Activated gamma-delta T cell (primary cell): ENCODE data around the gene SORL1.
"Not testable (repeated sequence)": the region's sequence is repeated elsewhere in the genome, so short reads cannot be mapped to it uniquely, and the experiment has no call there.

Experiments
- DNase-seq: peaks from one replicate; lab custom pipeline; 2025; lab: John Stamatoyannopoulos, UW

SORL1 gene

GRCh38 chr11:121564948-121565684, 113.0 kb downstream of the SORL1 start:
- DNase-seq, result no peak

DNA sequence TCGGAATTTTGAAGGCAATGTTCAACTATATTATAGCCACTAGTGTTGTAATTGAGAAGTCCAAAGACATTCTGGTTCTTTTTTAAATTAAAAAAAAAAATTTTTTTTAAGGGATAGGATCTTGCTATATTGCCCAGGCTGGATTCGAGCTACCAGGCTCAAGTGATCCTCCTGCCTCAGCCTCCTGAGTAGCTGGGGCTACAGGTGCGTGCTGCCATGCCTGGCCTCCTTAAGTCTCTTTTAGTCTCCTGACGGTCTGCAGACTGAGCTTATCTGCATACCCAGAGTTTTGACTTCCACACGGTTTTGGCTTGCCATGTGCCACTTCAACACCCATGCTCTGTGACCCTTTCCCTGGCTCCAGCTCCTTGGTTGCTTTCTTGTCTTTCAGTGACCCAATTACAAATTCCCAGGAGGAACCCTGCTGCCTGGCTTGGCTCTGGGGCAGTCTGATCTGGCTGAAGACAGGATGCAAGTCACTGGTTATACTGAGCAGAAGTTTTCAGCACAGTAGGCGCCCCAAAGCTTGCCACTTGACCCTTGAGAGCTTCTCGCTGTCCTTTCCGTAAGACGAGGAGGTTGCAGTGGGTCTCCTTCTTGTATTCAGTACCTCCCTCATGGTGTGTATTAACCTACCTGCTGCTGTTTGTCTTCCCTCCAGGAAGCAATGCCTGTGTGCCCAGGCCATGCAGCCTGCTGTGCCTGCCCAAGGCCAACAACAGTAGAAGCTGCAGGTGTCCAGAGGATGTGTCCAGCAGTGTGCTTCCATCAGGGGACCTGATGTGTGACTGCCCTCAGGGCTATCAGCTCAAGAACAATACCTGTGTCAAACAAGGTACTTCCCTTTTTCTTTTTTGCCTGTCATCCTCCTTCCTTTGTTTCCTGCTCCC, 114.4 kb downstream of the SORL1 start:
- no peak for DNase-seq

GRCh38 chr11:121567995-121568394, 115.9 kb downstream of the SORL1 start:
- no peak for DNase-seq

- DNase-seq, result not testable (repeated sequence)
Measured at GRCh38 chr11:121569332-121570299, 117.5 kb downstream of the SORL1 start.

DNA sequence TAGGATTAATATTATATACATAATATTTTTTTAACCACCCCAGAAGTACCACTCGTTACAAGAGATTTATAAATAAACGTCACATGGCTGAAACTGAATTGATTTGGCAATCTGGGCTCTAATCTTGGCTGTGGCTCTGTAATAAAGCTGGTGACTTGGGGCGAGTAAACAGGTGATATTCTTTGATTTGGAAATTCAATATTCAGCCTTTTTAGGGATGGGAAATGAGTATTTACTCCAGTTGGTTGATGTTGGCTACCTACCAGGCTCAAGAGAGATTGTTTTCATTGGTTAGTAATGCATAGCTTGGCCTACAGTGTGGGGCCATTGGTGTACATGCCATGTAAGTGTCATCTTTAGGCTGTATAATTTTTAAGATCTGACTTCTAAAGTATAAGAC, 118.3 kb downstream of the SORL1 start:
- no peak for DNase-seq

- no peak for DNase-seq
Measured at GRCh38 chr11:121571506-121571905, 119.4 kb downstream of the SORL1 start.

DNA sequence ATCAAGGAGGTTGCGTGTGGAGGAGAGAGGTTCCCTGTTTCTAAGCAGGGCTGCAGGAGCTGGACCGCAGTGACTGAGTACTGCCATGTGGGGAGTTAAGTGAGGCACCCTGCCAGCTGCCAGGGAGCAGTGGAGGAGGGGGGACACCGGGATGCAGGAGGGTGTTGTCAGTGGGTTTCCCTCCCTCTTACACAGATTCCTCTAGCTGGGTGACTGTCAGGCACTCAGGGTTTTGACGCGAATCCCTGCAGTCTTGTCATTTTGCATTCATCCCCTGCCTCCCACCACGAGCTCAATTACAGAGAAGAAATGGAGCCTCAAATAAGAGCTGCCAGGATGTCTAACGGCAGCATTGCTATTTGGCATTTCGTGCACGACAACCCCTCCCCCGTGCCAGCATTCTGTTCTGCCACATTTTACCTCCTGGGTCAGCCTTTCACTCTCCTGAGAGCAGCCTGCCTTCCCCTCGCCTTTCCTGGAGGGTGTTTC, 120.5 kb downstream of the SORL1 start:
- DNase-seq, result no peak

DNA sequence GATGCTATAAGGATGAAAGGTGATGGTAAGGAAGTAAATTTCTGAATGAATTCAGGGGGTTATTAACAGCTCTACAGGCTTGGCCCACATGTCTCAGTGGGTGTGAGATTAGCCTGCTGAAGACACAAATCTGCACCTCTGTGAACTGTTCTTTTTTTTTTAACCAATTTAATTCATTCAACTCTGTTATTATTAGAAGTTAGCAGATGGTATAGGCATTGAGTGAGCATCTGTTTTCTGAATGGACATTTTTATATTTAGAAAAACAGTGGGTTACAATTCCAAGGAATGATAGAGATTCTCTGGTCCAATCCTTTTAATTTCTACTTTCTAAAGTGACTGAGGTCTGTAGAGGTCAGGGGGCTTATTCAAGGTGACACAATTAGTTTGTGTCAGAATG, 122.7 kb downstream of the SORL1 start:
- no peak for DNase-seq

GRCh38 chr11:121575250-121575962, 123.3 kb downstream of the SORL1 start:
- no peak for DNase-seq

DNA sequence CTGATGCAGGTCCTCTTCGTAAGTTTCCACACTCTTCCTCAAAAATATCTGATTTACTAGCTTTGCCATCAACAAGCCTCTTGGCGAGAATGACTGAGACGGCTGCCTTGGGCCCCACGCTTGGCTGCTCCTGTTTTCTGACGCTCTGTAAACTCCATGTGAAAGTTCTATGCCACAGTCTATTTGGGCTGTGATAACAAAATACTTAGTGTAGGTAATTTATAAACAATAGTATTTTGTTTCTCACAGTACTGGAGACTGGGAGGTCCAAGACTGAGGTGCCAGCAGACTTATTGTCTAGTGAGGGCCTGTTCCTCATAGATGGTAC, 123.8 kb downstream of the SORL1 start:
- no peak for DNase-seq

GRCh38 chr11:121576531-121576930, 124.4 kb downstream of the SORL1 start:
- DNase-seq, result no peak

GRCh38 chr11:121577106-121577848, 125.2 kb downstream of the SORL1 start:
- DNase-seq, result no peak

DNA sequence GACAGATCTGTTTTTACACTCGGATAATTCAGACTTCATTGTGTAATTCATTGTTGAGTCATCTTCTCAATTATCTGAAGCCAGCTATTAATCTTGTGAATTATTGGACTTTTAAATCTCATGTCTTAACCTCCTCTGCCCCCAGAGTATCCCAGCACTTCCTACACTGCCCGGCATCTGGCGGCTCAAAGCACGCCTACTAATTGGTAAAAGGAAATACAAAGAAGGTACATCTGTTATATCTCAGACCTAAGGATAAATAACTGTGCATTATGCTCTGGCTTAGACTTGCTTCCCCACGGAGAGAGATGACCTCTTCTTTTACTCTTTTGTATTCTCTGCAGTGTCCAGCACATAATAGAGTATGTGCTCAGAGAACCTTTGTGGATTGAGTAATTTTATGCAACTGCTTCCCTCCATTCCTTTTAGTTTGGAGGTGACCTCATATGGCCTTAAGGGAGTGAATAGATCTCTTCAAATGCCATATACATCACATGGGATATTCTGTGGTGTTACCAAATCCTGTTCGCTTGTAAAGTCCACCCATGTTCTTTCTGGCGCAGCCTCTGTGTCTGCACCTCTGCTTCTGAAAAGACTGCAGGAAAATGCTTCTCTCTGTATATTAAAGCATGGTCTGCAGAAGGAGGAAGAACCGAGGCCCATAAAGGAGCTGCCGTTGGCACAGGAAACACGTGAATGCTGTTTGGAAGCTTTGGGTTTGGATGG, 126.3 kb downstream of the SORL1 start:
- no peak for DNase-seq

DNA sequence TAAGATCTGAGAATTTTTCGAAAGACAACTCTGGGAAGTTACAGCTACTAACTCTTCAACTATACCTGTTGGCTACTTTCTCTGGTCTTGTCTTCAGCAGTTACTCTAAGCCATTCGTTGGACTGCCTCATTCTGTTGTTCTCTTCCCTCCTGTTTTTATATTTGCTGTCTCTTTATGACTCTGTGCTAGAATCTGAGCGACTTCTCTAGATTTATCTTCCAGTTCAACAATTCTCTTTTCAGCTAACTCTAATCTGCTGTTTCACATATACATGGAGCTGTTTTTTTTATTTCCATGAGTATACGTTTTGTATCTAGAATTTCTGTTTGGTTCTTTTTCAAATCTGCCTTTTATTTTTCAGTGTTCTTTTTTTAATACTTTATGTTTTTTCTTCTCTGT, 128.0 kb downstream of the SORL1 start:
- no peak for DNase-seq

DNA sequence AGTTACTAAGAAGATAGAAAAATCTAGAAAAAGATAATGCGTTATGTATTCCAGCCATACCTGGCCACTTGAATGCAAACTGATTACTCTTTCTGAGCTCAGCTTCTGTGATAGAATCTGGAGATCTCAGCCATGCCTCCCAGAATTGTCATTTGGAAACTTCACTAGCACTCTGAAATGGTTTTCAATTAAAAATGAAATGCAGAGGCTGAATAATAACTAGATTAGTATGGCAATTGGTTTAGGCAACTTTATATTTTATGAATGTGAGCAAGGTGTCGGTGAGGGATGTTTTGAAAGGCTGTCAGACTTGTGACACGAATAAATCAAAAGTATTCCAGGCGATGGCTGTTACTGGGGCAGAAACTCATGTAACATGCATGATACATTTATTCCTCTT, 129.5 kb downstream of the SORL1 start:
- DNase-seq, result no peak

- no peak for DNase-seq
Measured at GRCh38 chr11:121582296-121582695, 130.2 kb downstream of the SORL1 start.

GRCh38 chr11:121583825-121584224, 131.7 kb downstream of the SORL1 start:
- DNase-seq, result no peak

- DNase-seq, result no peak
Measured at GRCh38 chr11:121586750-121587149, 134.6 kb downstream of the SORL1 start.

DNA sequence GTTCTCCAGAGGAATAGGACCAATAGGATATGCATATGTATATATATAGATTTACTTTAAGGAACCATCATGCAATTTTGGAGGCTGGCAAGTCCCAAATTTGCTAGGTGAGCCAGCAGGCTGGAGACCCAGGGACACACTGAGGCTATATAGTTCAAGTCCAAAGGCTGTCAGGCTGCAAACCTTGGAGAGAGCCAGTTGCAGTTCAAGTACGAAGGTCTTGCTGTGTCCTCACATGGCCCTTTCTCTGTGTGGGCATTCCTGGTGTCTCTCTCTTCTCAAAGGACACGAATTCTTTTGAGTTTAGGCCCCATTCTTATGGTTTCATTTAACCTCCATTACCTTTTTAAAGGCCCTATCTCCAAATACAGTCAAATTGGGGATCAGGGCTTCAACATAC, 135.1 kb downstream of the SORL1 start:
- no peak for DNase-seq

DNA sequence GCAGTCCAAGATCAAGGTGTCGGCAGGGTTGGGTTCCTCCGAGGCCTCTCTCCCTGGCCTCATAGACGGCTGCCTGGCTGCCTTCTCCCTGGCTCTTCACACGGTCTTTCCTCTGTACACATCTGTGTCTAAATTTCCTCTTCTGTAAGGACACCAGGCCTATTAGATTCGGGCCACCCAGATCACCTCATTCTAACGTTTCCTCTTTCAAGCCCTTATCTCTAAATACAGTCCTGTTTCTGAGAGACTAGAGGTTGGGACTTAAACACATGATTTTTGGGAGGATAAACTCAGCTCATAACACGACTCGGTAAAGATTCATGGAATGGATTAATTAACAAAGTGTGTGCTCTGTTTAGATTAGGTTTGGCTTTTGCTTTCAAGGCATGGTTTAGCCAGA, 136.6 kb downstream of the SORL1 start:
- DNase-seq, result no peak
